Measurements from ENCODE around the gene RIC8A. TPM values are rescaled to one million over a fixed set of nuclear protein-coding genes. Genes with fewer than 3 reads are reported as not detected.
"Not testable (repeated sequence)": the region's sequence is repeated elsewhere in the genome, so short reads cannot be mapped to it uniquely, and the experiment has no call there.

RIC8A gene
- total RNA-seq, 2 donors from 2014 or later, result 68.0 to 101 TPM

DNA sequence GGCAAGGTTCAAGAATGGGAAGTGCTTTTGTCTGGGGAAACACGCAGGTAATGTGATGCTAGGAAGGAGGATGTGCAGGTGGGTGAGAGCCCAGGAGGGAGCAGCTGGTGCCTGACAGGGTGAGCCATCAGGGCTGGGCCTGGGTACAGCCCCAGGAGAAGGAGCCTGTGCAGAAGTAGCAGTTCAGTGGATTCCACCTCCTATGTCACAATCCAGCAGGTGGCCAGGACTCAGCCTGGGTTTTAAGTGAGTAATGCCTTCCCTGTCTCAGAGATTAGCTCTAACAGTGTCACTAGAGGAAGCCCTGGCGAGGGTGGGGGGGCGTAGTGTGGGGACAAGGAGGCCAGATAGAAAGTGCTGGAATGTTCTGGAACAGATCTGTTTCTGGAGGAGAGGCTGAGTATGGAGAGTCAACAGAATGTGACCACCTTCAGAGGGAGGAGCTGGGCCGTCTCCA lies 8.1 kb downstream of the RIC8A start:
- no peak overlapping the region for H3K4me3 ChIP-seq
- peaks cover 41% of the 10 kb centered on the region for H3K36me3 ChIP-seq
- peaks cover 0 to 5% of the 10 kb centered on the region in 2 donors for H3K4me1 ChIP-seq
- H3K9me3 ChIP-seq, result no peaks in the 10 kb centered on the region
- H3K27me3 ChIP-seq, result no peaks in the 10 kb centered on the region
- no peak for DNase-seq (ENCODE audit: low spot score)
- TF ChIP-seq, protein P1, sequence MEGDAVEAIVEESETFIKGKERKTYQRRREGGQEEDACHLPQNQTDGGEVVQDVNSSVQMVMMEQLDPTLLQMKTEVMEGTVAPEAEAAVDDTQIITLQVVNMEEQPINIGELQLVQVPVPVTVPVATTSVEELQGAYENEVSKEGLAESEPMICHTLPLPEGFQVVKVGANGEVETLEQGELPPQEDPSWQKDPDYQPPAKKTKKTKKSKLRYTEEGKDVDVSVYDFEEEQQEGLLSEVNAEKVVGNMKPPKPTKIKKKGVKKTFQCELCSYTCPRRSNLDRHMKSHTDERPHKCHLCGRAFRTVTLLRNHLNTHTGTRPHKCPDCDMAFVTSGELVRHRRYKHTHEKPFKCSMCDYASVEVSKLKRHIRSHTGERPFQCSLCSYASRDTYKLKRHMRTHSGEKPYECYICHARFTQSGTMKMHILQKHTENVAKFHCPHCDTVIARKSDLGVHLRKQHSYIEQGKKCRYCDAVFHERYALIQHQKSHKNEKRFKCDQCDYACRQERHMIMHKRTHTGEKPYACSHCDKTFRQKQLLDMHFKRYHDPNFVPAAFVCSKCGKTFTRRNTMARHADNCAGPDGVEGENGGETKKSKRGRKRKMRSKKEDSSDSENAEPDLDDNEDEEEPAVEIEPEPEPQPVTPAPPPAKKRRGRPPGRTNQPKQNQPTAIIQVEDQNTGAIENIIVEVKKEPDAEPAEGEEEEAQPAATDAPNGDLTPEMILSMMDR (IDR thresholded peaks at IDR 0.05), result no peak
- no peak overlapping the region for H3K27ac ChIP-seq

DNA sequence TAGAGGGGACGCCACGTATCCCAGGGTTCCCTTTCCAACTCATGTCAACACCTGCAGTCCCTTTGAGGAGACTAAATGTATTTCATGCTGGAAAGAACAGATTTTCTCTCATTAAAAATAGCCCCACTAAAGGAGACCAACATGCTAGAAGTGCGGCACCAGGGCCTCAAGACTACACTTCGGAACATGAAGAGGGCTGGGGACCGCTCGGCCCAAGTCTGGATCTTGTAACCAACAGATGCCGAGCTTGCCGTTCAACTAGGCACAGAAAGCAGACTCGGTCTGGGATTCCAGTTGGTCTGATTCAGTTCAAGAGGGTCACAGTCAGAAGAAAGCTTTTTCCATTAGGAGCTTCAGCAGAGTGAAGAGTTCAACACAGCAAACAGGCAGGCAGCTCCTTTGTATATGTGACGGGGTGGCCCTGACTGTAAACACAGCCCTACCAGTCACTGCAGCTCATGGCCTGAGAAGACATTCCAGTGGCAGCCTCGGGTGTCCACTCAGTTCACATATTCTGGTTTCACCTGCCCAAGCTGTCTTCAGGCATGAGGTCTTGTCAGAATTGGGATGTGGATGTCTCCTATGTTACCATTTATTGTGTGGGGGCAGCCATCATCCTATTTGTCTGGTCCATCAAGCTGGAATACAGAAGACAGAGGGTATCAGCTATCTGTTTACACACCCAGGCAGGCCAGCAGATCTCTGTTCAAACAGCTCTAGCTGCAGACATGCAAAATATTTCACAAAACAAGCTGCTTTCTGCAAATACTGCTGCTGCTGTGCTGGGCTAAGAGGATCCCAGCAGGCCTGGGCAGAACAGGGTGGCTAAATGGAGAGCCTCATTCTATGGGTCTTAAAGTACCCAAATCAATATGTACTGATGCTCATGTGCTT lies 8.8 kb downstream of the RIC8A start:
- H3K27me3 ChIP-seq, result no peaks in the 10 kb centered on the region
- H3K27ac ChIP-seq, result no peak overlapping the region
- H3K36me3 ChIP-seq, result peaks cover 33% of the 10 kb centered on the region
- peaks cover 0 to 3% of the 10 kb centered on the region in 2 donors for H3K4me1 ChIP-seq
- H3K4me3 ChIP-seq, result no peak overlapping the region
- no peaks in the 10 kb centered on the region for H3K9me3 ChIP-seq
- no peak for DNase-seq (ENCODE audit: low spot score)
- TF ChIP-seq, protein P1 (IDR thresholded peaks at IDR 0.05), result no peak

DNA sequence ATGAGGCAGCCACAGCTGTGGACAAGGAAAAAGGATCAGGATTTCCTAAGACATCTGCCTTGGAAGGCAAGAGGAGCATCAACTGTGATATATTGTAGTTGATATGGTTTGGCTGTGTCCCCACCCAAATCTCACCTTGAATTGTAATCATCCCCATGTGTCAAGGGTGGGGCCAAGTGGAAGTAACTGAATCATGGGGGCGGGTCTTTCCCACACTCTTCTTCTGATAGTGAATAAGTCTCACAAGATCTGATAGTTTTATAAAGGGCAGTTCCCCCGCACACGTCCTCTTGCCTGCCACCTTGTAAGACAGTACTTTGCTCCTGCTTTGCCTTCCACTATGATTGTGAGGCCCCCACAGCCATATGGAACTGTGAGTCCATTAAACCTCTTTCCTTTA lies 10.2 kb downstream of the RIC8A start:
- Histone ChIP-seq H3K4me1 (peaks cover 0 to 10% of the 10 kb centered on the region in 2 donors), H3K4me3 (no peak overlapping the region), H3K27ac (no peak overlapping the region), H3K36me3 (peaks cover 20% of the 10 kb centered on the region), H3K9me3 (no peaks in the 10 kb centered on the region), H3K27me3 (no peaks in the 10 kb centered on the region)
- TF ChIP-seq, protein P1 (IDR thresholded peaks at IDR 0.05), result no peak
- DNase-seq (ENCODE audit: low spot score), result no peak

DNA sequence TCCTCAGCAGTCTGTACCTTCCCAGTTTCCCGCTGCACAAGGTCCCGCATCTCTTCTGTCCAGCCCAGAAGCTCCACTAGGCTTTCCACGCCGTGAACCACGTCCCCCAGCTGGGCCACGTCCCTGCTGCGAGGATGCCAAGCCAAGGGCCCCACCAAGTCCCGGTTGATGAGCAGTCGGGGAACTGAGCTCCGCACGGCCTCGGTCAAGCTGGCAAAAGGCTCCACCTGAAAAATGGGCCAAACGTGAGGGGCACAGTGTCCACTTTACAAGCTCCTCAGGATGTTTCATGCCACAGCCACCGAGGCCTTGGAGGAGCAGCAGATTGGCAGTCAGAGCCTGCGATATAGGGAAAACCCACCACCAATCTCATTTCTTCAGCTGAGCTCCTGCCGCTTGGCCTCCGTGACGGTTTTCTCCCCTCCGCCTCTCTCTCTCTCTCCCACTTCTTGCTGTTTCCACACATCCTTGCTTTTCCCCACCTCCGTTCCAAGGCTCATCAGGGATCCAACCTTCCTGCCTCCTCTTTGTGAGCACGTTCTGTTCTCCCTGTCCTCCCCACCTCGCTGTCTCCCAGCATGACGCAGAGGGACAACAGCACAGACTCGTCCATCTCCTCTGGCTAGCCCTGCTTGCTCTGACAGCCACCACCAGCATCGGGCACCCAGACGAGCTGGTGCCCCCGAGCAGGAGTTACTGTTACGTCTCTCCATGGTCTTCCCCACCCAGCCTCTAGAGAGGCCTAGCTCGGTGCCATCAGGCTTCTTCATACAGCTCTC lies 11.5 kb downstream of the RIC8A start:
- H3K4me1 ChIP-seq, result peaks cover 0 to 10% of the 10 kb centered on the region in 2 donors
- no peak for DNase-seq (ENCODE audit: low spot score)
- H3K36me3 ChIP-seq, result peaks cover 9% of the 10 kb centered on the region
- TF ChIP-seq, protein P1 (IDR thresholded peaks at IDR 0.05), result no peak
- H3K9me3 ChIP-seq, result no peaks in the 10 kb centered on the region
- no peaks in the 10 kb centered on the region for H3K27me3 ChIP-seq
- no peak overlapping the region for H3K4me3 ChIP-seq
- no peak overlapping the region for H3K27ac ChIP-seq

DNA sequence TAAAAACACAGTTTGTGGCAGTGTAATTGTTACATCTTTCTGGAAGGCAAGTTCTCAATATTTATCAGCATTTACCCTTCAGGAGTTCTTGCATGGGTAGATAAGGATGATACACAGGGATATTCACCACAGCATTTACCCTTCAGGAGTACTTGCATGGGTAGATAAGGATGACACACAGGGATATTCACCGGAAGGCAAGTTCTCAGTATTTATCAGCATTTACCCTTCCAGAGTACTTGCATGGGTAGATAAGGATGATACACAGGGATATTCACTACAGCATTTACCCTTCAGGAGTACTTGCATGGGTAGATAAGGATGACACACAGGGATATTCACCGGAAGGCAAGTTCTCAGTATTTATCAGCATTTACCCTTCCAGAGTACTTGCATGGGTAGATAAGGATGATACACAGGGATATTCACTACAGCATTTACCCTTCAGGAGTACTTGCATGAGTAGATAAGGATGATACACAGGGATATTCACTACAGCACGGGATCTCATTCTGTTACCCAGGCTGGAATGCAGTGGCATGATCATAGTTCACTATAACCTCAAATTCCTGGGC lies 13.2 kb downstream of the RIC8A start:
- not testable (repeated sequence) for H3K36me3 ChIP-seq; H3K4me1 ChIP-seq; DNase-seq (ENCODE audit: low spot score); H3K9me3 ChIP-seq; H3K27me3 ChIP-seq; H3K4me3 ChIP-seq
- peak overlapping the region; percentile 51 to 59 for H3K27ac ChIP-seq

DNA sequence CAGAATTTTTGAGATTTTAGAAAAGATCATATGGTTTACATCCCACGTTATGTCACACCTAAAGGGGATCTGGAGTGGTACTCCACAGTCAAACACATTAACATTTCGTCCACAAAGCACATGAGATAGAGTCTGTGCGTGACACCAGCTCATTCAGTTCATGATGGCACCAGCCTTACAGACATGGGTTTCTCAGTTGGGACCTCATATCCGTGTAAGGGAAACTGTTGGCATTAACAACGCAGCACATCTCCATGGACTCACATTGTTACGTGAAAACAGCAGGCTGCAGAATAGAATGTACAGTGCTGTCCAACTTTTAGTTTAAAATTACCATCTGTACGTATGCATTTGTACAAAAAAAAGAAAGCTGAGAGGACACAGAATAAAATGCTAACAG lies 14.0 kb downstream of the RIC8A start:
- no peak overlapping the region for H3K4me3 ChIP-seq
- H3K27ac ChIP-seq, result peak overlapping the region; percentile 59 to 71

More for the DNA sequence above, 14.0 kb downstream of the RIC8A start:
- Histone ChIP-seq H3K36me3 (no peaks in the 10 kb centered on the region), H3K9me3 (no peaks in the 10 kb centered on the region), H3K27me3 (no peaks in the 10 kb centered on the region), H3K4me1 (peaks cover 0 to 10% of the 10 kb centered on the region in 2 donors)
- TF ChIP-seq, protein P1 (IDR thresholded peaks at IDR 0.05), result no peak
- no peak for DNase-seq (ENCODE audit: low spot score)

All from right atrium auricular region (tissue), 2 donors.